Heart left ventricle (tissue), 16 donors: ENCODE data around the gene OSMR. TPM values are rescaled to one million over a fixed set of nuclear protein-coding genes. Genes with fewer than 3 reads are reported as not detected.
"Not testable (repeated sequence)": the region's sequence is repeated elsewhere in the genome, so short reads cannot be mapped to it uniquely, and the experiment has no call there.

ENCODE experiments used
- ATAC-seq, 4 donors: fragments of 200-7000 bp; cut with Tn5 transposase; one replicate each; pipeline ENCODE4 v1.9.1; 2020 to 2022; ENCODE audit warnings: moderate library complexity in 4 of 4, mild to moderate bottlenecking in 3 of 4, moderate number of reproducible peaks in 1 of 4
- DNase-seq, 5 donors: peaks; one replicate each; pipeline ENCODE4 v3.0.0-alpha.2; 2020
- H3K27ac ChIP-seq, 12 donors: fragments of 200-600 bp; sonication (generic) in 4 of 12; one replicate each; pipeline versions ENCODE4 v1.5.0 to v1.8.0; 2016 to 2022; ENCODE audit warnings: mild to moderate bottlenecking in 2 of 12
- H3K27me3 ChIP-seq, 9 donors: fragments of 200-600 bp; sonication (generic) in 2 of 9; one replicate each; pipeline versions ENCODE4 v1.5.1 to v1.8.0; 2016 to 2022; ENCODE audit warnings: mild to moderate bottlenecking in 3 of 9
- H3K36me3 ChIP-seq, 9 donors: fragments of 200-600 bp; sonication (generic) in 2 of 9; one replicate each; pipeline versions ENCODE4 v1.5.0 to v1.8.0; 2018 to 2022; ENCODE audit warnings: mild to moderate bottlenecking in 2 of 9
- H3K4me1 ChIP-seq, 12 donors: fragments of 200-600 bp; sonication (generic) in 4 of 12; one replicate each; pipeline versions ENCODE4 v1.5.0 to v1.8.0; 2016 to 2022; ENCODE audit warnings: mild to moderate bottlenecking in 3 of 12
- H3K4me3 ChIP-seq, 12 donors: fragments of 200-600 bp; sonication (generic) in 4 of 12; one replicate each; pipeline versions ENCODE4 v1.5.0 to v1.8.0; 2017 to 2022; ENCODE audit warnings: mild to moderate bottlenecking in 9 of 12, moderate library complexity in 4 of 12
- H3K9me3 ChIP-seq, 12 donors: fragments of 200-600 bp; sonication (generic) in 4 of 12; one replicate each; pipeline versions ENCODE4 v1.5.0 to v1.8.0; 2016 to 2022; ENCODE audit warnings: mild to moderate bottlenecking in 1 of 12
- CTCF ChIP-seq, 12 donors: fragments of 200-600 bp; sonication (generic) in 4 of 12; IDR thresholded peaks; one replicate each; pipeline versions ENCODE4 v1.5.0 to v1.8.0; 2018 to 2022; ENCODE audit warnings: antibody characterized with exemption in 12 of 12, mild to moderate bottlenecking in 5 of 12
- POLR2A ChIP-seq, 2 donors: fragments of 450-650 bp; IDR thresholded peaks; one replicate each; pipeline ENCODE4 v1.6.1; 2017; ENCODE audit warnings: antibody characterized with exemption in 2 of 2, mild to moderate bottlenecking in 2 of 2, moderate library complexity in 2 of 2
- WGBS, 4 donors: extraction: QIAGEN DNeasy Blood & Tissue Kit in 2 of 4; methylation state at CpG; one replicate each; pipeline versions ENCODE4 v1.1.5 to v1.1.7; 2013 to 2018; 5-methylcytosine and 5-hydroxymethylcytosine counted together
- intact Hi-C, 10 donors: fragments of 100-400 bp; cut with DNase I; formaldehyde crosslinking; loops; one replicate each; pipeline versions ENCODE4 v1.11.1 to v1.14.2; 2022
- polyA plus RNA-seq, 2 donors: library from polyadenylated mRNA; stranded (reverse); fragments of 200-250 nt; gene quantifications; one replicate each; pipeline ENCODE4 v1.2.3, GENCODE V29; 2013
- total RNA-seq, 9 donors: library from RNA; depleted of rRNA in 2 of 9; stranded (reverse); fragments of >200 nt in 2 of 9; fragmentation: NEBNext Ultra II Directional in 3 of 9; extraction: Animal tissue kit (Norgen Biotek cat#: 25700) in 3 of 9; gene quantifications; one replicate each; pipeline versions ENCODE4 v1.1.0 to v1.2.4, GENCODE V29; 2016 to 2023
- donor health status: ischemic (EF 13 %, LVEDD 7.1; RV severe dilation, severe dysfunction).
- donor health status: healthy with polysubstance abuse.
- donor health status: DM: no; HTN: yes; CAD: no.
- donor health status: DM: no; HTN: no; CAD: no.
- donor health status: ischemic (EF 25% LVEDD 6.9; RV normal size, moderate dysfunction).
- donor health status: ischemic (EF 25% LVEDD 5.7; RV mildly dilated, moderate dysfunction).
- donor health status: healthy.
- donor health status: DM: yes; HTN: yes; CAD: no.
- donor health status: ischemic (EF 35%, LVEDD 5.7; RV mildly dilated, moderate dysfunction).
- donor health status: nonischemic (EF 11% LVEDD 7.7; RV severe dilation, severe dysfunction).
- donor health status: DM: yes; HTN: yes; CAD: no.
- donor health status: PGD.
- donor health status: ischemic (EF 29% LVEDD 5.4; RV normal size, mild dysfunction).
- donor health status: nonischemic (EF 23%, LVEDD 6.1; RV moderate dilation, normal function).

OSMR gene
- total and polyA plus RNA-seq, 11 donors = 4.2 to 39.2 (median 12.0) TPM

- ATAC-seq (no peak), DNase-seq (no peak)
- TF ChIP-seq CTCF (IDR thresholded peaks at IDR 0.05) (no peak), POLR2A (IDR thresholded peaks at IDR 0.05) (no peak)
- peaks cover 0 to 15% (median 0%) of the 10 kb centered on the region in 12 donors for H3K9me3 ChIP-seq
- H3K36me3 ChIP-seq = peaks cover 0 to 4% (median 0%) of the 10 kb centered on the region in 9 donors
- H3K4me3 ChIP-seq = peak overlapping the region in 2 of 12 donors; percentile 76 to 83
- WGBS, 4 donors = 43 to 86% (median 80%) methylated on average over 2 of the region's 2 CpGs
- peaks cover 0 to 35% (median 4%) of the 10 kb centered on the region in 9 donors for H3K27me3 ChIP-seq
- H3K27ac ChIP-seq = no peak overlapping the region
- peaks cover 0 to 46% (median 5%) of the 10 kb centered on the region in 12 donors for H3K4me1 ChIP-seq
- intact Hi-C loops = loop anchor here in 1 of 10 donors (5.0 to 10.0 kb wide), 2 partner anchors 74 to 226 kb away; partner anchors contain the start of gene RICTOR
Measured at GRCh38 chr5:38848637-38849036, 2.8 kb downstream of the OSMR start.

GRCh38 chr5:38851640-38852039 lies 5.8 kb downstream of the OSMR start:
- H3K4me1 ChIP-seq = peaks cover 0 to 35% (median 3%) of the 10 kb centered on the region in 12 donors
- H3K27me3 ChIP-seq = peaks cover 0 to 19% (median 0%) of the 10 kb centered on the region in 9 donors
- H3K27ac ChIP-seq, H3K4me3 ChIP-seq, intact Hi-C loops, H3K36me3 ChIP-seq, ATAC-seq, DNase-seq: not testable (repeated sequence)
- H3K9me3 ChIP-seq = peaks cover 0 to 15% (median 0%) of the 10 kb centered on the region in 12 donors
- WGBS, 4 donors = 83 to 86% (median 84%) methylated on average over 5 of the region's 5 CpGs

- WGBS, 4 donors = 69 to 75% (median 72%) methylated on average over 6 of the region's 6 CpGs
- peaks cover 0 to 18% (median 0%) of the 10 kb centered on the region in 12 donors for H3K9me3 ChIP-seq
- H3K4me1 ChIP-seq = peaks cover 0 to 20% (median 0%) of the 10 kb centered on the region in 12 donors
- no peak overlapping the region for H3K4me3 ChIP-seq
- intact Hi-C loops = no loop called here
- peaks cover 0 to 16% (median 0%) of the 10 kb centered on the region in 9 donors for H3K36me3 ChIP-seq
- DNase-seq = no peak
- peaks cover 0 to 6% (median 0%) of the 10 kb centered on the region in 9 donors for H3K27me3 ChIP-seq
- TF ChIP-seq CTCF (IDR thresholded peaks at IDR 0.05) (no peak), POLR2A (IDR thresholded peaks at IDR 0.05) (no peak)
- H3K27ac ChIP-seq = no peak overlapping the region
- ATAC-seq = peak in 1 of 4 donors; percentile 22
Measured at GRCh38 chr5:38853753-38854470, 8.1 kb downstream of the OSMR start.

- no peak overlapping the region for H3K4me3 ChIP-seq
- 71 to 92% (median 83%) methylated on average over 6 to 7 of the region's 7 CpGs for WGBS, 4 donors
- peaks cover 0 to 27% (median 0%) of the 10 kb centered on the region in 12 donors for H3K9me3 ChIP-seq
- peak in 1 of 5 donors; percentile 37 for DNase-seq
- ATAC-seq = no peak
- no peak for TF ChIP-seq CTCF (IDR thresholded peaks at IDR 0.05)
- no peak for TF ChIP-seq POLR2A (IDR thresholded peaks at IDR 0.05)
- peaks cover 0 to 4% (median 0%) of the 10 kb centered on the region in 9 donors for H3K27me3 ChIP-seq
- H3K36me3 ChIP-seq = peaks cover 0 to 16% (median 0%) of the 10 kb centered on the region in 9 donors
- H3K27ac ChIP-seq = no peak overlapping the region
- peaks cover 0 to 13% (median 0%) of the 10 kb centered on the region in 12 donors for H3K4me1 ChIP-seq
- intact Hi-C loops = no loop called here
Measured at GRCh38 chr5:38854907-38855306, 9.1 kb downstream of the OSMR start.
